Activated T-cell treated with anti-CD3 and anti-CD28 coated beads for 48 hours (primary cell): ENCODE measurements around the gene CCNT2.
"Not testable (repeated sequence)": the region's sequence is repeated elsewhere in the genome, so short reads cannot be mapped to it uniquely, and the experiment has no call there.

Experiments used
- DNase-seq: peaks from one replicate; pipeline ENCODE4 v3.0.0-alpha.2; 2020; ENCODE audit warnings: low read depth

Gene CCNT2

GRCh38 chr2:134976074-134976702 is 57.6 kb downstream of the CCNT2 start:
- DNase-seq = no peak

GRCh38 chr2:134977104-134977503 is 58.5 kb downstream of the CCNT2 start:
- DNase-seq = not testable (repeated sequence)

GRCh38 chr2:134979221-134979620 is 60.6 kb downstream of the CCNT2 start:
- DNase-seq = no peak

- no peak for DNase-seq
These were observed 62.0 kb downstream of the CCNT2 start for GRCh38 chr2:134980639-134981038.

GRCh38 chr2:134982603-134983002 is 64.0 kb downstream of the CCNT2 start:
- DNase-seq = no peak

GRCh38 chr2:134985061-134985460 is 66.4 kb downstream of the CCNT2 start:
- DNase-seq = no peak

GRCh38 chr2:134988994-134989605 is 70.5 kb downstream of the CCNT2 start:
- no peak for DNase-seq

- no peak for DNase-seq
These were observed 80.9 kb downstream of the CCNT2 start for GRCh38 chr2:134999521-134999920.

- DNase-seq = no peak
These were observed 84.2 kb downstream of the CCNT2 start for GRCh38 chr2:135002836-135003235.

- DNase-seq = peak; percentile 70
These were observed 85.6 kb downstream of the CCNT2 start for GRCh38 chr2:135004005-135004746.

GRCh38 chr2:135005753-135006152 is 87.1 kb downstream of the CCNT2 start:
- no peak for DNase-seq
